ENCODE data around the gene CIC. TPM values are rescaled to one million over a fixed set of nuclear protein-coding genes. Genes with fewer than 3 reads are reported as not detected.
"Not testable (repeated sequence)": the region's sequence is repeated elsewhere in the genome, so short reads cannot be mapped to it uniquely, and the experiment has no call there.

Gene CIC
- total and polyA plus RNA-seq, 5 experiments from 2014 or later = 0.43 to 87.4 (median 1.8) TPM

- H3K27me3 Mint-ChIP-seq = peaks cover 6 to 20% (median 12%) of the 10 kb centered on the region in 5 donors
- no peak for ATAC-seq
- peak overlapping the region; percentile 20 to 95 (median 89) for H3K27ac Mint-ChIP-seq
- peaks cover 0 to 3% (median 0%) of the 10 kb centered on the region in 3 donors for H3K36me3 Mint-ChIP-seq
- peak overlapping the region; percentile 92 to 97 (median 94) for H3K4me3 Mint-ChIP-seq
- POLR2A ChIA-PET = interaction anchor here (0.5 kb wide), 1 partner anchor 192 kb away, joined by 3 read pairs; the partner anchor contains the start of gene POU2F2
- no peak for DNase-seq
- no peaks in the 10 kb centered on the region for H3K9me3 Mint-ChIP-seq
- peaks cover 20 to 37% (median 30%) of the 10 kb centered on the region in 4 donors for H3K4me1 Mint-ChIP-seq
These were observed 55.7 kb downstream of the CIC start for GRCh38 chr19:42324655-42325307.

- DNase-seq (peak; percentile 88 to 99 (median 98)), ATAC-seq (peak; percentile 87 to 93)
- H3K4me1 Mint-ChIP-seq = peaks cover 20 to 37% (median 30%) of the 10 kb centered on the region in 4 donors
- H3K27ac Mint-ChIP-seq = peak within 1 kb of the TSS; percentile 78 to 95 (median 89)
- POLR2A ChIA-PET = no interaction called here
- no peaks in the 10 kb centered on the region for H3K9me3 Mint-ChIP-seq
- peaks cover 6 to 20% (median 12%) of the 10 kb centered on the region in 5 donors for H3K27me3 Mint-ChIP-seq
- H3K4me3 Mint-ChIP-seq = peak within 1 kb of the TSS; percentile 92 to 97 (median 94)
- peaks cover 0 to 3% (median 0%) of the 10 kb centered on the region in 3 donors for H3K36me3 Mint-ChIP-seq
These were observed 56.4 kb downstream of the CIC start, which contains the start of gene MEGF8 for GRCh38 chr19:42325308-42325895. Gene MEGF8 (plus strand): TSS chr19:42325635. CDS start chr19:42326244, 609 bp downstream.

GRCh38 chr19:42325896-42326771 lies 57.1 kb downstream of the CIC start:
- ATAC-seq (peak; percentile 15 to 32), DNase-seq (peak in 4 of 10 donors; percentile 17 to 25 (median 22))
- POLR2A ChIA-PET = interaction anchor here (1.0 kb wide), 1 partner anchor 127 kb away, joined by 3 read pairs; no protein-coding TSS in a partner anchor
- Mint-ChIP-seq H3K9me3 (no peaks in the 10 kb centered on the region), H3K27me3 (peaks cover 6 to 20% (median 12%) of the 10 kb centered on the region in 5 donors), H3K4me1 (peaks cover 23 to 37% (median 30%) of the 10 kb centered on the region in 4 donors), H3K4me3 (peak overlapping the region; percentile 92 to 97 (median 94)), H3K36me3 (peaks cover 0 to 3% (median 0%) of the 10 kb centered on the region in 3 donors), H3K27ac (peak overlapping the region in 9 of 10 donors; percentile 73 to 95 (median 87))

GRCh38 chr19:42326969-42327368 lies 57.9 kb downstream of the CIC start:
- ATAC-seq = no peak
- DNase-seq = no peak
- Mint-ChIP-seq H3K36me3 (peaks cover 0 to 3% (median 0%) of the 10 kb centered on the region in 3 donors), H3K4me1 (peaks cover 23 to 37% (median 30%) of the 10 kb centered on the region in 4 donors), H3K27ac (peak overlapping the region in 2 of 10 donors; percentile 37 to 62), H3K27me3 (peaks cover 6 to 17% (median 12%) of the 10 kb centered on the region in 5 donors), H3K4me3 (peak overlapping the region; percentile 92 to 97 (median 94)), H3K9me3 (no peaks in the 10 kb centered on the region)
- POLR2A ChIA-PET = interaction anchor here (1.0 kb wide), 1 partner anchor 128 kb away, joined by 3 read pairs; no protein-coding TSS in a partner anchor

GRCh38 chr19:42327381-42327780 lies 58.3 kb downstream of the CIC start:
- Mint-ChIP-seq H3K4me3 (peak overlapping the region in 2 of 10 donors; percentile 92 to 95), H3K36me3 (peaks cover 0 to 3% (median 0%) of the 10 kb centered on the region in 3 donors), H3K9me3 (no peaks in the 10 kb centered on the region), H3K4me1 (peaks cover 23 to 37% (median 30%) of the 10 kb centered on the region in 4 donors), H3K27ac (peak overlapping the region in 1 of 10 donors; percentile 37), H3K27me3 (peaks cover 6 to 16% (median 11%) of the 10 kb centered on the region in 5 donors)
- DNase-seq = no peak
- POLR2A ChIA-PET = no interaction called here
- no peak for ATAC-seq

- POLR2A ChIA-PET = no interaction called here
- H3K4me3 Mint-ChIP-seq = no peak overlapping the region
- ATAC-seq = no peak
- H3K9me3 Mint-ChIP-seq = no peaks in the 10 kb centered on the region
- DNase-seq = no peak
- H3K36me3 Mint-ChIP-seq = peaks cover 0 to 3% (median 0%) of the 10 kb centered on the region in 3 donors
- H3K4me1 Mint-ChIP-seq = peaks cover 23 to 37% (median 30%) of the 10 kb centered on the region in 4 donors
- H3K27me3 Mint-ChIP-seq = peaks cover 5 to 13% (median 6%) of the 10 kb centered on the region in 5 donors
- H3K27ac Mint-ChIP-seq = peak overlapping the region in 3 of 10 donors; percentile 25 to 46 (median 43)
These were observed 59.1 kb downstream of the CIC start for GRCh38 chr19:42328106-42328505.

- ATAC-seq (no peak), DNase-seq (no peak)
- Mint-ChIP-seq H3K36me3 (peaks cover 0 to 3% (median 0%) of the 10 kb centered on the region in 3 donors), H3K27ac (peak overlapping the region in 1 of 10 donors; percentile 63), H3K4me1 (peaks cover 23 to 36% (median 29%) of the 10 kb centered on the region in 4 donors), H3K9me3 (no peaks in the 10 kb centered on the region), H3K27me3 (peaks cover 5 to 12% (median 6%) of the 10 kb centered on the region in 5 donors), H3K4me3 (no peak overlapping the region)
- POLR2A ChIA-PET = no interaction called here
These were observed 59.8 kb downstream of the CIC start for GRCh38 chr19:42328854-42329253.

- POLR2A ChIA-PET = no interaction called here
- H3K9me3 Mint-ChIP-seq = no peaks in the 10 kb centered on the region
- H3K4me3 Mint-ChIP-seq = no peak overlapping the region
- no peak overlapping the region for H3K27ac Mint-ChIP-seq
- H3K36me3 Mint-ChIP-seq = no peaks in the 10 kb centered on the region
- DNase-seq = no peak
- H3K27me3 Mint-ChIP-seq = peaks cover under 1 to 3% (median under 1%) of the 10 kb centered on the region in 5 donors
- ATAC-seq = no peak
- peaks cover 17 to 29% (median 23%) of the 10 kb centered on the region in 4 donors for H3K4me1 Mint-ChIP-seq
These were observed 61.2 kb downstream of the CIC start for GRCh38 chr19:42330241-42330711.

- H3K36me3 Mint-ChIP-seq, DNase-seq, H3K27ac Mint-ChIP-seq, H3K27me3 Mint-ChIP-seq, ATAC-seq, H3K9me3 Mint-ChIP-seq, H3K4me3 Mint-ChIP-seq: not testable (repeated sequence)
- POLR2A ChIA-PET = interaction anchor here (0.7 kb wide), 2 partner anchors 92 to 1451 kb away, joined by 3 read pairs; no protein-coding TSS in a partner anchor
- H3K4me1 Mint-ChIP-seq = peaks cover 12 to 25% (median 20%) of the 10 kb centered on the region in 4 donors
These were observed 62.3 kb downstream of the CIC start for GRCh38 chr19:42331333-42331732.

- no peak overlapping the region for H3K27ac Mint-ChIP-seq
- H3K27me3 Mint-ChIP-seq = no peaks in the 10 kb centered on the region
- peaks cover 5 to 18% (median 16%) of the 10 kb centered on the region in 4 donors for H3K4me1 Mint-ChIP-seq
- ATAC-seq (no peak), DNase-seq (no peak)
- H3K36me3 Mint-ChIP-seq = no peaks in the 10 kb centered on the region
- no peak overlapping the region for H3K4me3 Mint-ChIP-seq
- no peaks in the 10 kb centered on the region for H3K9me3 Mint-ChIP-seq
- POLR2A ChIA-PET = no interaction called here
These were observed 63.0 kb downstream of the CIC start for GRCh38 chr19:42332059-42332458.

- ATAC-seq = no peak
- no peak overlapping the region for H3K27ac Mint-ChIP-seq
- peaks cover 2 to 12% (median 8%) of the 10 kb centered on the region in 4 donors for H3K4me1 Mint-ChIP-seq
- POLR2A ChIA-PET = no interaction called here
- H3K9me3 Mint-ChIP-seq = no peaks in the 10 kb centered on the region
- H3K27me3 Mint-ChIP-seq = no peaks in the 10 kb centered on the region
- H3K4me3 Mint-ChIP-seq = no peak overlapping the region
- no peak for DNase-seq
- peaks cover 0 to 4% (median 0%) of the 10 kb centered on the region in 3 donors for H3K36me3 Mint-ChIP-seq
These were observed 64.0 kb downstream of the CIC start for GRCh38 chr19:42333018-42333417.

Data from naive thymus-derived CD8-positive, alpha-beta T cell (primary cell).